KBM-7 (cell line): ENCODE results near the gene OR4D9.
A peak's percentile ranks its signal among the peaks of the same experiment; 100 is the strongest.
"Not testable (repeated sequence)": the region's sequence is repeated elsewhere in the genome, so short reads cannot be mapped to it uniquely, and the experiment has no call there.

Experiments
- DNase-seq: peaks from one replicate; pipeline ENCODE4 v3.0.0-alpha.2; 2015
- in situ Hi-C: fragments of 300-500 bp; cut with MboI; formaldehyde crosslinking; loops from 2 replicates; pipeline ENCODE4 v1.14.3; 2020; ENCODE audit warnings: low sequenced_read_pairs, low pct_unique_long_range_greater_than_20kb, mixed read lengths

Gene OR4D9

GRCh38 chr11:59510941-59511589 is at the start of gene OR4D9:
Gene OR4D9, plus strand, starts transcription at chr11:59511539. Its CDS starts 3,374 bp downstream, at chr11:59514913.
- peak; percentile 62 for DNase-seq
- in situ Hi-C loops = no loop called here

GRCh38 chr11:59463190-59463641 is 48.1 kb upstream of the OR4D9 start:
- DNase-seq = no peak
- in situ Hi-C loops = no loop called here

GRCh38 chr11:59473015-59473414 is 38.3 kb upstream of the OR4D9 start, which contains the start of gene OR4D10:
Gene OR4D10, plus strand, starts transcription at chr11:59473315. Its CDS starts 4,115 bp downstream, at chr11:59477430.
- no peak for DNase-seq
- in situ Hi-C loops = no loop called here

- no peak for DNase-seq
- in situ Hi-C loops = no loop called here
Observed at GRCh38 chr11:59475176-59475575, 36.2 kb upstream of the OR4D9 start.

GRCh38 chr11:59479906-59480305 is 31.4 kb upstream of the OR4D9 start:
- in situ Hi-C loops = no loop called here
- DNase-seq = no peak

GRCh38 chr11:59480359-59480758 is 31.0 kb upstream of the OR4D9 start:
- in situ Hi-C loops = no loop called here
- no peak for DNase-seq

GRCh38 chr11:59501931-59502330 is 9.4 kb upstream of the OR4D9 start:
- in situ Hi-C loops = no loop called here
- DNase-seq = no peak

- in situ Hi-C loops = no loop called here
- DNase-seq = no peak
Observed at GRCh38 chr11:59503276-59503675, 8.1 kb upstream of the OR4D9 start, which contains the start of gene OR4D11. Gene OR4D11, plus strand, starts transcription at chr11:59503576. Its CDS starts 0 bp downstream, at chr11:59503576.

- in situ Hi-C loops = no loop called here
- no peak for DNase-seq
Observed at GRCh38 chr11:59511675-59512074, 336 bp downstream of the OR4D9 start.

- in situ Hi-C loops, DNase-seq: not testable (repeated sequence)
Observed at GRCh38 chr11:59520139-59520538, 8.8 kb downstream of the OR4D9 start.

- DNase-seq = no peak
- in situ Hi-C loops = no loop called here
Observed at GRCh38 chr11:59520741-59521140, 9.4 kb downstream of the OR4D9 start.

GRCh38 chr11:59523541-59523940 is 12.2 kb downstream of the OR4D9 start:
- peak; percentile 12 for DNase-seq

GRCh38 chr11:59528711-59529110 is 17.4 kb downstream of the OR4D9 start:
- in situ Hi-C loops = no loop called here
- no peak for DNase-seq

More at GRCh38 chr11:59523541-59523940, 12.2 kb downstream of the OR4D9 start:
- in situ Hi-C loops = no loop called here

GRCh38 chr11:59532620-59533019 is 21.3 kb downstream of the OR4D9 start:
- DNase-seq = no peak
- in situ Hi-C loops = no loop called here

GRCh38 chr11:59534676-59535075 is 23.3 kb downstream of the OR4D9 start:
- in situ Hi-C loops = no loop called here
- DNase-seq = no peak

GRCh38 chr11:59542142-59542810 is 30.9 kb downstream of the OR4D9 start:
- in situ Hi-C loops = no loop called here

GRCh38 chr11:59543713-59544112 is 32.4 kb downstream of the OR4D9 start:
- in situ Hi-C loops = not testable (repeated sequence)

More at GRCh38 chr11:59542142-59542810, 30.9 kb downstream of the OR4D9 start:
- no peak for DNase-seq

GRCh38 chr11:59544869-59545178 is 33.5 kb downstream of the OR4D9 start:
- no peak for DNase-seq
- in situ Hi-C loops = no loop called here

More at GRCh38 chr11:59543713-59544112, 32.4 kb downstream of the OR4D9 start:
- DNase-seq = not testable (repeated sequence)

- in situ Hi-C loops = no loop called here
- no peak for DNase-seq
Observed at GRCh38 chr11:59545179-59546020, 34.1 kb downstream of the OR4D9 start.
